Dermis microvascular lymphatic vessel endothelial cell (primary cell): ENCODE results near the gene IFNGR1. TPM values are rescaled to one million over a fixed set of nuclear protein-coding genes. Genes with fewer than 3 reads are reported as not detected.

Experiments used
- DNase-seq, 2 donors: peaks; one replicate each; pipeline versions ENCODE4 v3.0.0 to v3.0.0-alpha.2; 2010; ENCODE audit warnings: low read depth in 2 of 2
- total RNA-seq: library from RNA; depleted of rRNA; stranded (reverse); fragments of >200 nt; gene quantifications from 2 replicates; pipeline ENCODE4 v1.2.1, GENCODE V29; 2014

The IFNGR1 gene
- total RNA-seq, 1 donor from 2014 or later: 56.6 TPM

DNA sequence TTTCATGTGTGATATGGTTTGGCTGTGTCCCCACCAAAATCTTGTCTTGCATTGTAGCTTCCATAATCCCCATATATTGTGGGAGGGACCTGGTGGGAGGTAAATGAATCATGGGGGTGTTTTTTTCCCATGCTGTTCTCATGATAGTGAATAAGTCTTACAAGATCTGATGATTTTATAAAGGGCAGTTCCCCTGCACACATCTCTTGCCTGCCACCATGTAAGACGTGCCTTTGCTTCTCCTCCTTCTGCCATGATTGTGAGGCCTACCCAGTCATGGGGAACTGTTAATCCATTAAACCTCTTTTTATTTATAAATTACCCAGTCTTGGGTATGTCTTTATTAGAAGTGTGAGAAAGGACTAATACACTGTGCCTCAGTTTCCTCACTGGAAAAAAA is 41.6 kb downstream of the IFNGR1 start:
- DNase-seq: no peak

DNA sequence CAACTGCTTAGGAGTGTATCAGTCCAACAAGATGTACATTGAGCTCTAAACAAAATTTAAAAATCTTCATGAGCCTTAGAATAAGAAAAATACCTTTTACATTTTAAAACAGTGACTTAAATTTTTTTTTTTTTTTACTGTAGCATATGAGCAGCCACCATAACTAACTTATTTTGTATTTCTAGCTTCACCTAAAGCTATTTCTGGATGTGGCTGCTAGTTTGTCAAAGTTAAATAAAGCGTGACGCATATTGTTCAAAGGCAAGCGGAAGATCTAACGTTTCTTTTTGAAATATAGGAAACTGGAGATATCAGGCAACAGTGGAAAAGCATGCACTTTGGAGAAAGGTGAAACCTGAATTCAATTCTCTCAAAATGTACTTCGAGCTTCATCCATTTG is 42.5 kb downstream of the IFNGR1 start:
- DNase-seq: no peak

DNA sequence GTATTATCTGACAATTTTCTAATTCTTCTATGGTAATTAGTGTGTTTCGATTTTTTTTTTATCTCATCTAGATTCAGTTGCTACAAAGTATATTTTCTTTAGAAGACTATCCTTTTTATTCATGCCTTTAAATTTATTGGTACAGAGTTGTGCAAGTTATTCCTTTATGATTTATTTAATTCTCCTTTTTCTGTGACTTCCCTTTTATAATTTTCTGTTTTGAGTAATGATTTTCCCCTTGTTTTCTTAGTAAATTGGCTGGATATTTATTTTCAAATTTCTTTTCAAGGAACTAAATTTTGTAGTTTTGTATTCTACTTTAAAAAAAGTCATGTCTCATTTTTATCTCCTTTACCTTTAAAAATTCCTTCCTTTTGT is 43.3 kb downstream of the IFNGR1 start:
- DNase-seq: no peak

DNA sequence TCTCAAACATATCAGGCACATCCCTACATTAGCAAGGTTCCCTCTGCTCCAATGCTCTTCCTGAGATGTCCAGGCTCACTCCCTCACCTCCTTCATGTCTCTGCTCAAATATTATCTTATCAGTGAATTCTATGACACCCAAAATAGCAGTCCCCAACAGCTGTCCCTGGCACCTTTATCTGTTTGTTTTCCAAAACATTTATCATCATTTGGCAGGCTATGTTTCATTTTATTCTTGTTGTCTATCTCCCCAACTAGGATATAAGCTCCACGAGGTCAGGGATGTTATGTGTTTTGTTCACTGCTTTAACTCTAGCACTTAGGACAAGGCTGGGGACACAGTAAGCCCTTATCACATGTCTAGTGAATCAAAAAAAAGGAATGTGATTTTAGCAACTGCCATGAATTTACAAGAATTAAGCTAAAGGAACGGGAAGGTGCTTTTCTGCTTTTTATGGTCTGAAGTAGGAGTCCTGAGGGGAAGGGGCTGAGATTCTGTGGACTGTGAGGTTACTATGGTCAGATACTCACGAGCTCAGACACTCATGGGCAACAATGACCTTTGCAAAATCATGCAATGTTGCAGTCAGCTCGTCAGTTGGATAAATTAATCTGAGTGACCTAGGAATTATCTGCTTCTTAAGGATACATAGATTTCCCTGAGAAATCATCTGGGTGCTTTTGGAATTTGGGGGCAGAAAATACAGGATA is 43.9 kb downstream of the IFNGR1 start:
- DNase-seq: no peak

DNA sequence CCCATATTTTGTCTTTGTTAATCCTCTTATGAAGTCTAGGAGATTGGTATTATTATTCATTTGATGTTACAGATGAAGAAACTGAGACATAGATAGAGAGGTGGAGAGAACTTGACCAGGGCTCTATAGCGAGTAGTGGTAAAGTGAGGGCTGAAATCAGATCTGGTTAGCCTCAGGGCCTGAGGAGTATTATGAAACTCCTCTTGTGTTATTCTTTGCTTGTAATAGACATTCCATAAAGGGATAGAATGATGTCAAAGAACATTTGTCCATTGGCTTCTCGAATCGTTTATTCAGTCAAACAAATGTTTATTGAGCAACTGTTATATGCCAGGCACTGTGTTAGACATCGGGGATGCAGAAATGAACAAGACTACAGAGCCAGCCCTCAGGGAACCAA is 45.7 kb downstream of the IFNGR1 start, which contains the start of gene IL22RA2:
IL22RA2 (minus strand) TSS at position 144 of the 400 bp plus-strand sequence. CDS start 11,895 bp downstream, outside the sequence.
- DNase-seq: no peak

- DNase-seq: no peak
Measured at GRCh38 chr6:137172734-137173431, 46.3 kb downstream of the IFNGR1 start.

DNA sequence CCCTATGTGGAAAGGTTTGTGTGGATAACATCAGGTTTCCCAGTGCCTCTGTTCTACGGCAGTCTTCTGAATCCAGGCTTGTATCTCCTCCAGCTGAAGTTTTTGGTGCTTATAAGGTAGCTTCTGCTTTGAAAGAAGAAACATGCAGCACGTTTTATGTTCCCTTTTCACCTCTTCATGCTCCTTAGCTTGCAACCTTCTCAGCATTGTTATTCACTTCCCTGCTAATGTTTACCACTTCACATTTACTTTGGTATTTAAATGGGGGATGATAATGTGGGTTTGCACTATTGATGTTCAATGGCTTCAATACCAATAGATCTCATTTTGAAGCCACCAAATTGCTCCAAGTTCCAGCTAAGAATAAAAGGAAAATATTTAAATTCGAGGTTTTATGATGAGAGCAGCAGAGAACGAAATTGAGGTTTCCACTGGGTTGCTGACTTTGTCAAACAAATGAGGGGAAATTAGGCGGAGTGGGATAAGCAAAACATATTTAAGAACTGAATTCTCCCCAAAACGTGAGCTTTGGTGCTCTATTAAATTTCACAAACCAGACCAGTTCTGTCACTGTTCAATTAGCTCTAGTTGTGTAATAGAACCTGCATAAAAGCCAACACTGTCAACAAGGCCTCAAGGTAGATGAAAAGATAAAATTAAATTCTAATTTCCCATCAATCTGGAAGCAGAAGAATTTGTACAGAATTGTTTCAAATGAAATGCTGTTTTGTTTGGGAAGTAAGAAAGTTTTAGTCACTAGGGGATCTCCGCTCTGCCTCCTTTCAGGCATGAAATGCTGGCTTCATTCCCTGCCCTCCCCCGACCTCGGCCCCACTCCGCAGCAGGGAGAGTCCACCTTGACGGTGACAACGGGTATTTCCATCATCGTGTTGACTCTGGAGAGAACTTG is 47.1 kb downstream of the IFNGR1 start:
- no peak for DNase-seq

GRCh38 chr6:137171053-137171374 is 48.2 kb downstream of the IFNGR1 start:
- no peak for DNase-seq

GRCh38 chr6:137170266-137171052 is 48.7 kb downstream of the IFNGR1 start:
- DNase-seq: no peak

DNA sequence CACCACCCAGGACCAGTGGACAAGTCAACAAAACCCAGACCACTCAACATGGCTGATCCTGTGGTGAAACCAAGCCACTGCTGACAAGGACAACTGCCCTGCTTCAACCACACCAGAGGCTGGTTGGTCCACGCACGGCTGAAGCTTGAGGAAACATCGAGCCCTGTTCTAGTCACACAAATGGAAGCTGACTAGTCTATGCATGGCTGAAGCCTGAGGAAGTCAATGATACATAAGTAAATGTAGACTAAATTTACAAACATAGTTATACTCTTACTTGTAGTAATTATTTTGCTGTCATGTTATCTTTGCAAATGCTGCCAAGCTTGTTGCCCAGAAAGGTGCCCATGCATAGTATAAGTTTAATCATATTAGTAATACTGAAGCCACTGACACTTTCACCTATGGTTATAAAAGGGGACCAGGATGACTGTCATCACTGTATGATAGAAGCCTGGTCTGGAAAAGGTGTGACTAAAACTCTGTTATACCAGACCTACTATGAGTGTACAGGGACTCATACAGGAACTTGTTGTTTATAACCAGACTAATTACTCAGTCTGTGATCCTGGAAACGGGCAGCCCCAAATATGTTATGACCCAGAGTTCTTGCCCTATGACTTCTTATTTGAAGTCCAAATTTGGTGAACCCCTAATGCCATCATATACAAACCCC is 51.3 kb downstream of the IFNGR1 start:
- DNase-seq: no peak

DNA sequence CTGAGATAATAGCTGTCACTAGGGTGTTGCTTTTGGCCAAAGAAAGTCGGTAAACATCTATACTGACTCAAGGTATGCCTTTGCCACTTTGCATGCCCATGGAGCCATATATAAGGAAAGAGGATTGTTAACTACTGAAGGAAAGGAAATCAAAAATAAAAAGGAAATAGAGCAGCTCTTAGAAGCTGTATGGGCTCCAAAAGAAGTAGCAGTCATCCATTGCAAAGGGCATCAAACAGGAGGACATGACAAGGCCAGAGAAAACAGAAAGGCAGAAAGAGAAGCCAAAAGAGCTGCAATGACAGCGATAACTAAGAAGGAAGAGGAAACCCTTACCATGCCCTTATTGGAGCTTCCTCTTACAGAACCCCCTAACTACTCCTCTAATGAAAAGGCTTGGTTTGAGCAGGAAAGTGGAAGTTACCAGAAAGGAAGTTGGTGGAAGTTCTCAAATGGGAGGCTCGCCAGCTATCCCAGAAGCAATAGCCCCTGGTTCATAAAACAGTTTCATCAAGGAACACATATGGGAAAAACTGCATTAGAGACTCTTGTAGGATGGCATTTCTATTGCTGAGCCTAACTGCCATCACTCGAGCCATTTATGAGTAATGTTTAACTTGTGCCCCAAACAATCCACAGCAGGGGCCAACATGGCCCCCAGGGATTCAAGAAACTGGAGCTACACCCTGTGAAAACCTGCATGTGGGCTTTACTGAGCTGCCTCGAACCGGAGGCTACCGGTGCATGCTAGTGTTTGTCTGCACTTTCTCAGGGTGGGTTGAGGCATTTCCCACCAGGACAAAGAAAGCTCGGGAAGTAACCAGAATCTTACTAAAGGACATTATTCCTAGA is 52.7 kb downstream of the IFNGR1 start:
- no peak for DNase-seq

GRCh38 chr6:137165375-137166246 is 53.6 kb downstream of the IFNGR1 start:
- DNase-seq: no peak

DNA sequence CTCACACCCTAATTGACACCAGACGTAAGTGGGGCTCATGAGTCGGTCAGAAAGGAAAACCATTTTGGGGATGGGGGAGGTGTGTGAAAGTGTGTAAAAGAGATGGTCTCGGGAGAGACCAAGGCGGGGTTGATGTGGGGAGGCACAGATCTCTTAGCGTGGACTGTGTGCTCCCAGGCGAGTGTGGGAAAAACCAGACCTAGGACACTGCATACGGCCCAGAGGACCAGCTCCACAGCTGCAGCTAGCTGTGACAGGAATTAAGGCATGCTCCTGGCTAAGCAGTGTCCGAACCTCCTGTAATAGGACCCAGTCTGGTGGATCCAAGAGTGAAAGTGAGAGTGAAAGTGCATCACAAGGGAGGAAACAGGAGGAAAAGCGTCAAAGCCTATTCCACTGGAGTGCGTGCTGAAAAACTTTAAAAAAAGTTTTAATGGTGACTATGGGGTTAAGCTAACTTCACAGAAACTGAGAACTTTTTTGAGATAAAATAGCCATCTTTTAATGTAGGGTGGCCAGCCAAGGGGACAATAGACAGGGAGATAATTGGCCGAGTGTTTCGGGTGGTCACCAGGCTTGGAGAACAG is 55.4 kb downstream of the IFNGR1 start:
- DNase-seq: no peak

DNA sequence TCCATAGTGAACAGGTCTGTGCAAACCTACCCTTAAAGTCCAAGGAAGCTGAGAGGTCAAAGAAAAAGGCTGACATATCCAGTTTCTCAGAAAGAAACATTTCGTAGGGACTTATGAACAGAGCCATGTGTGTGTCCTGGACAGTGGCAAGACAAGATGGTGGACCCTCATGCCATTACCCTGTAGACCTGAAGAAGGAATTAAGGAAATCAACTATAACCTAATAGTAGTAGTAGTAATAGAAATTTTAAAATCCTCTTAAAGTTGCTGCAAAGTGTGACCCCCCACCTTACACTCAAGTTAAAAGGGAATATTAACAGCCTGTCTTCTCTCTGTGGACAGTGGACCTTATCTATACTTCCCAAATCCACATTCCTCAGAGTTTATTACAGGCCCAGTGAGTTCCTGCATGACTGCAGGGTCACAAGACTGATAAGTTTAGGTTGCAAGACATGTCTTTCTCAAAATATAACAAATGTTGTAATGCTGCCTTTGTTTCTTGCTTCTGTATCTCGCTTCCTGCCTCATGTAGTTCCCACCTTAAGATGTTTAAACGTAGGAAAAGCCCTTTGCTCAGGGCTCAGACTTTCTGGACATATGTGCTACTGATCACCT is 56.4 kb downstream of the IFNGR1 start:
- no peak for DNase-seq

DNA sequence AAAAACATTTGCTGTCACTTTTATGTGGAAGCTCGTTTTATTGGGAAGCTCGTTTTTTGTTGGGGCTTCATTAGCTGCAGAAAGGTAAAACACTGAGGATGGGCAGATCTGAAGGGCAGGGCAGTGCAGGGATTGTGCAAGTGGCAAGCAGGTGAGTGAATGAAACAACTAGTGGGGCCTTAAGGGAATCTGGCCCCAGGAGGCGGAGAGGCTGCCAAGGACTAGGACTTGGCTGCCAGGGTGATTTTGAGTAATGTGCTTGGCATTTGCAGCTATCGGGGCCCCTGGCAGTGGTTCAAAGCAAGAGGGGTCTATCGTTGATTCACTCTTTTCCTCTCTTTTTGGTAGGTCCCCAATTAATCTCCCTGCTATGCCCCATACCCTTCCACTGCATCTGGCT is 57.2 kb downstream of the IFNGR1 start:
- no peak for DNase-seq

DNA sequence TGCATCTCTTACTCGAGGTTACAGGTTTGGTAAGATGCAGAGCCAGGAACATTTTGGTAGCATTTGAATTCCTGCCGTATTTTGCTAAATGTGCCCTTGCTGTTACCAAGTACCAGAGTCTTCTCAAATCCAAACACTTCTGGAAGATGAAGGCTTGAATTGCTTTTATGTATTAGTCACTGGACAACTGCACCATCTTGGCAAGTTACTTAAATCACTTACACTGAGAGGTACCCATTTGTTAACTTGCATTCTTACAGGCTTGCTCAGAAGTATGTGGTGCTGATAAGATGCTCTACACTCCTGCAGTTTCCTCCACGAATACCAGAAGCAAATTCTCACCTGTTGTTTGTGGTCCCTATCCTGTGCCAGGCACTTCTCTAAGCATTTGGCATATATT is 58.4 kb downstream of the IFNGR1 start:
- no peak for DNase-seq

- no peak for DNase-seq
Measured at GRCh38 chr6:137159912-137160311, 59.3 kb downstream of the IFNGR1 start.

- DNase-seq: peak in 1 of 2 donors; percentile 41
Measured at GRCh38 chr6:137157601-137158000, 61.6 kb downstream of the IFNGR1 start.
